Effector memory CD8-positive, alpha-beta T cell (primary cell): ENCODE data around the gene DONSON.
"Not testable (repeated sequence)": the region's sequence is repeated elsewhere in the genome, so short reads cannot be mapped to it uniquely, and the experiment has no call there.

Experiments
- ATAC-seq: fragments of 150-1000 bp; cut with Tn5 transposase; replicated peaks from 2 replicates; pipeline ENCODE4 v1.10.0; 2021; ENCODE audit warnings: mild to moderate bottlenecking, moderate library complexity
- DNase-seq, 3 experiments: peaks; one replicate each; pipeline ENCODE4 v3.0.0; 2021
- H3K27ac Mint-ChIP-seq, 2 donors: one replicate each; pipeline ENCODE4 v1.8.0; 2022; ENCODE audit warnings: mild to moderate bottlenecking in 2 of 2, mixed read lengths in 2 of 2, moderate library complexity in 2 of 2
- H3K27me3 Mint-ChIP-seq, 2 donors: one replicate each; pipeline ENCODE4 v1.8.0; 2022; ENCODE audit warnings: mixed read lengths in 2 of 2
- H3K36me3 Mint-ChIP-seq: one replicate; pipeline ENCODE4 v1.8.0; 2022; ENCODE audit warnings: mild to moderate bottlenecking, moderate library complexity, mixed read lengths; ENCODE audit not compliant: insufficient read depth
- H3K4me1 Mint-ChIP-seq, 2 donors: one replicate each; pipeline ENCODE4 v1.8.0; 2022; ENCODE audit warnings: low read depth in 2 of 2, mixed read lengths in 2 of 2
- H3K4me3 Mint-ChIP-seq, 2 donors: one replicate each; pipeline ENCODE4 v1.8.0; 2022; ENCODE audit warnings: mild to moderate bottlenecking in 2 of 2, mixed read lengths in 2 of 2, moderate library complexity in 2 of 2
- H3K9me3 Mint-ChIP-seq, 2 donors: one replicate each; pipeline ENCODE4 v1.8.0; 2022; ENCODE audit warnings: mixed read lengths in 2 of 2

DONSON gene

DNA sequence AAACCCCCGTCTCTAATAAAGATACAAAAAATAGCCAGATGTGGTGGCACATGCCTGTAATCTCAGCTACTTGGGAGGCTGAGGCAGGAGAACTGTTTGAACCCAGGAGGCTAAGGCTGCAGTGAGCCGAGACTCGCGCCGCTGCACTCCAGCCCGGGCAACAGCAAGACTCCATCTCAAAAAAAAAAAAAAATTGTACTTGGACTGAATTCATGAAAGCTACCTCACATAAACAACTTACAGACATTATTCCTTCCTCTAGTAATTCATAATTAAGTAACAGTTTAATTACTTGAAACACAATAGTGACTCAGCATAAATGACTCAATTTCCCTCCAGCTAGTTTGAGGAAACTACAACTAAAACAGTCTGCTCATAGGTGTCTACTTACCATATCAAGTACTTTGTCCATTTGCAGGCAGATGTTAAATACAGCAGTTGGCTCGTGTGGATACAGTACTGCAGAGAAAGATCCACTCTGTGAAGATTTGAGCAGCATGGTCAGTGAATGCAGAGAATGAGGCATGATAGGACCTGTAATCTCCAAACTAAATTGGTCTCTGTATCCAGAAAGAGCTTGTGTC, 9.4 kb downstream of the DONSON start:
- H3K36me3 Mint-ChIP-seq, result peaks cover 32% of the 10 kb centered on the region
- H3K27ac Mint-ChIP-seq, result no peak overlapping the region
- no peak for DNase-seq
- ATAC-seq, result no peak
- no peak overlapping the region for H3K4me3 Mint-ChIP-seq
- no peaks in the 10 kb centered on the region for H3K9me3 Mint-ChIP-seq
- no peaks in the 10 kb centered on the region for H3K27me3 Mint-ChIP-seq
- no peaks in the 10 kb centered on the region for H3K4me1 Mint-ChIP-seq

DNA sequence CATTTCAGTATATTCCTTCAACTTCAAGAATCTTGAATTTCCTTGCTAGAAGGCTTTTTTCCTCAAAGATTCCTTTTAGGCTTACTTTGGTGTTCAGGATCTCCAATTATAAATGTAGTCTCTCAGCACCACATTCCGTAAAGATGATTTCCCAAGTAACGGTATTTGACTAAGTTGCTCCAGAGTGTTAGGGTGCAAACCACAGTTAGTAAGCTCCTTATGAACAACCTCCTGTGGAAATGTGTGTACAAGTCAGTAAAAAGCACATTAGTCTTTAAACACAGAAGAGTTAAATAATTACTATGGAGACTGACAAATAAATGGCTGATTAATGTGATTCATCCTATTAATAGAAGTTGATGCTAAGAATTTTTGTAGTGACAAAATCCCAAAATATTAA, 10.3 kb downstream of the DONSON start:
- H3K27me3 Mint-ChIP-seq, result no peaks in the 10 kb centered on the region
- H3K4me3 Mint-ChIP-seq, result no peak overlapping the region
- H3K4me1 Mint-ChIP-seq, result no peaks in the 10 kb centered on the region
- no peaks in the 10 kb centered on the region for H3K9me3 Mint-ChIP-seq
- H3K27ac Mint-ChIP-seq, result no peak overlapping the region
- peaks cover 39% of the 10 kb centered on the region for H3K36me3 Mint-ChIP-seq
- DNase-seq (no peak), ATAC-seq (no peak)

- not testable (repeated sequence) for H3K4me1 Mint-ChIP-seq, H3K4me3 Mint-ChIP-seq, DNase-seq, H3K9me3 Mint-ChIP-seq, H3K27me3 Mint-ChIP-seq, ATAC-seq
- Mint-ChIP-seq H3K27ac (peak overlapping the region in 1 of 2 donors; percentile 64), H3K36me3 (peaks cover 51% of the 10 kb centered on the region)
These were observed 11.7 kb downstream of the DONSON start for GRCh38 chr21:33576741-33577141.

- no peaks in the 10 kb centered on the region for H3K9me3 Mint-ChIP-seq
- H3K27me3 Mint-ChIP-seq, result no peaks in the 10 kb centered on the region
- H3K27ac Mint-ChIP-seq, result peak overlapping the region; percentile 55 to 85
- DNase-seq (no peak), ATAC-seq (no peak)
- peaks cover 79% of the 10 kb centered on the region for H3K36me3 Mint-ChIP-seq
- H3K4me1 Mint-ChIP-seq, result peaks cover 9 to 14% of the 10 kb centered on the region in 2 donors
- no peak overlapping the region for H3K4me3 Mint-ChIP-seq
These were observed 16.1 kb downstream of the DONSON start for GRCh38 chr21:33572350-33572749.

DNA sequence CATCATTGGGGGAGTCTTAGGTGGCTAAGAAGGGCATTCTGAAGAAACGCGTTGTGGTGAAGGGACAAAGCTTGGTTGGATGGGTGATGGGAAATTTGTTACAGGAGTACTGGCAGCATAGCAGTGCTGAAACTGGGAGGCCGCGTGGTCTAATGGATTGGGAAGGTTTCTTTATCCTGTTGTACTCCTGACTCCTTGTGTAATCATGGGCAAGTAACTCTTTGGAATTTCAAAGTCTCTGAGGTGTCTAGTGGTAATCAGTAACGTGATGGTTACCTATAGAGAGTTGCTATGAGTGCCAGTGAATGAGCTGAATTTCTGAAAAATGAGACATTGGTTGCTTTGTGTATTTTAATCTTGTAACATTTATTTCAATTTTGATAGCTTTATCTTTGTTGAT, 18.5 kb downstream of the DONSON start:
- no peak for ATAC-seq
- H3K4me1 Mint-ChIP-seq, result peaks cover 9 to 14% of the 10 kb centered on the region in 2 donors
- no peak for DNase-seq
- H3K27me3 Mint-ChIP-seq, result no peaks in the 10 kb centered on the region
- peaks cover 65% of the 10 kb centered on the region for H3K36me3 Mint-ChIP-seq
- H3K9me3 Mint-ChIP-seq, result no peaks in the 10 kb centered on the region
- H3K4me3 Mint-ChIP-seq, result no peak overlapping the region
- H3K27ac Mint-ChIP-seq, result peak overlapping the region; percentile 54 to 69

DNA sequence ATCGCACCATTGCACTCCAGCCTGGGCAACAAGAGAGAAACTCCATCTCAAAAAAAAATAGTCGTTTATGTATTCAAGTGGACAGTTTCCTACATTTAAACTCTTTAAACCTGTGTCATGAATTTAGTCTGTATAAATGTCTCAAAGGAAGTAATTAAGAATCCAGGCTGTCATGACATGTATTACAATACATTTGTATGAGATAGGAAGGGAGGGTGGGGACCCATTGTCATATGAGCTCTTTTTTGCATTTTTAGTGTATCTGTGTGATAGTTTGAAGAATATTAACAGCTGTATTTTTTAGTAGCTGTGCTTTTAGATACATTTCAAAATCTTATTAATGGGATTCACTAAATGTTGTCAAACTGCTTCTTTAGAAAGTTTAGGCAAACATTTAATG, 20.0 kb downstream of the DONSON start:
- H3K27me3 Mint-ChIP-seq, result no peaks in the 10 kb centered on the region
- DNase-seq (no peak), ATAC-seq (no peak)
- peaks cover 9 to 17% of the 10 kb centered on the region in 2 donors for H3K4me1 Mint-ChIP-seq
- no peaks in the 10 kb centered on the region for H3K9me3 Mint-ChIP-seq
- no peak overlapping the region for H3K4me3 Mint-ChIP-seq
- H3K27ac Mint-ChIP-seq, result peak overlapping the region in 1 of 2 donors; percentile 66
- peaks cover 62% of the 10 kb centered on the region for H3K36me3 Mint-ChIP-seq

GRCh38 chr21:33567914-33568313, 20.6 kb downstream of the DONSON start:
- Mint-ChIP-seq H3K27ac (peak overlapping the region; percentile 60 to 66), H3K36me3 (peaks cover 64% of the 10 kb centered on the region), H3K4me1 (peaks cover 9 to 23% of the 10 kb centered on the region in 2 donors), H3K27me3 (no peaks in the 10 kb centered on the region), H3K4me3 (no peak overlapping the region), H3K9me3 (no peaks in the 10 kb centered on the region)
- no peak for ATAC-seq
- DNase-seq, result no peak

GRCh38 chr21:33566514-33566913, 22.0 kb downstream of the DONSON start:
- DNase-seq (no peak), ATAC-seq (no peak)
- Mint-ChIP-seq H3K36me3 (peaks cover 64% of the 10 kb centered on the region), H3K4me1 (peaks cover 9 to 28% of the 10 kb centered on the region in 2 donors), H3K4me3 (no peak overlapping the region), H3K27ac (no peak overlapping the region), H3K27me3 (no peaks in the 10 kb centered on the region), H3K9me3 (no peaks in the 10 kb centered on the region)

GRCh38 chr21:33562389-33562788, 26.1 kb downstream of the DONSON start:
- DNase-seq (no peak), ATAC-seq (no peak)
- no peak overlapping the region for H3K27ac Mint-ChIP-seq
- no peaks in the 10 kb centered on the region for H3K9me3 Mint-ChIP-seq
- peaks cover 72% of the 10 kb centered on the region for H3K36me3 Mint-ChIP-seq
- peaks cover 11 to 46% of the 10 kb centered on the region in 2 donors for H3K4me1 Mint-ChIP-seq
- H3K4me3 Mint-ChIP-seq, result no peak overlapping the region
- H3K27me3 Mint-ChIP-seq, result no peaks in the 10 kb centered on the region

DNA sequence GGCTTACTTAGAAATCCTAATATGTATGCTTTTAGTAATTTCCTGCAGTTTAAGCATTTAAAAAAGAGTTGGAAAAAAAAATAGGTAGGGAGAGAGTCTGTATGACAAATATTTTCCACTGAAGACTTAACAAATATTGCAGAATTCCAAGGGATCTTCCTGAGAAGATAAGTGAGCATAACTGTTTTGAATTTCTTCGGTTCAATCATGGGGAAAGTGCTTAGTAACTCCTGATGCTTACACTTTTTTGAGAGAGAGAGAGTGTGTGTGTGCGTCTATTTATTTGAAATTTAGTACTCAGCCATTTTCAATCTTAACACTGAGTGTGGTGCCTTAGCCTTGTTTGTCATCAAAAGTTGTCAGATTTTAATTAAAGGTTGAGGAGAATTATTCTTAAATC, 27.1 kb downstream of the DONSON start:
- DNase-seq, result no peak
- Mint-ChIP-seq H3K9me3 (no peaks in the 10 kb centered on the region), H3K4me1 (peaks cover 16 to 55% of the 10 kb centered on the region in 2 donors), H3K36me3 (peaks cover 81% of the 10 kb centered on the region), H3K4me3 (peak overlapping the region in 1 of 2 donors; percentile 12), H3K27ac (peak overlapping the region; percentile 8 to 19), H3K27me3 (no peaks in the 10 kb centered on the region)
- no peak for ATAC-seq

DNA sequence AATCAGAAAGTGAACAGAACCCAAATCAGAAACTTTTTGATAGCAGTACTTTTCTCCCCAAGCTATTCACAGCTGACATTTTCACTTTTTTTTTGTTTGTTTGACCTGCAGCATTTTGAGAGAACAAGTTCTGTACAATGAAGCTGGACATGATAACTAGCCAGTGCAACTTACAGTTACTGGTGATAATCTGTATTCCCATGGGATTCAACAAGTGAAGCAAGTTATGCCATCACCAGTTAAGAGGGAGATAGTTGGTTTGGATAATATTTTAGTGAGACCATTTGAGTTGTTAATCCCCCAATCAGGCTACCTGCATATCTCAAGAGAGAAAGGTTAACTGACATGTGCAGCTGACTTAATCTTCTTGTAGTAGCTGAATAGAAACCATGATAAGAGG, 27.5 kb downstream of the DONSON start:
- peak overlapping the region in 1 of 2 donors; percentile 12 for H3K4me3 Mint-ChIP-seq
- H3K36me3 Mint-ChIP-seq, result peaks cover 83% of the 10 kb centered on the region
- no peak for DNase-seq
- H3K27ac Mint-ChIP-seq, result peak overlapping the region; percentile 8 to 19
- H3K4me1 Mint-ChIP-seq, result peaks cover 20 to 59% of the 10 kb centered on the region in 2 donors
- no peaks in the 10 kb centered on the region for H3K9me3 Mint-ChIP-seq
- ATAC-seq, result no peak
- H3K27me3 Mint-ChIP-seq, result no peaks in the 10 kb centered on the region

GRCh38 chr21:33559813-33560212, 28.7 kb downstream of the DONSON start:
- ATAC-seq (no peak), DNase-seq (no peak)
- H3K4me3 Mint-ChIP-seq, result no peak overlapping the region
- H3K27me3 Mint-ChIP-seq, result no peaks in the 10 kb centered on the region
- H3K36me3 Mint-ChIP-seq, result peaks cover 94% of the 10 kb centered on the region
- H3K27ac Mint-ChIP-seq, result no peak overlapping the region
- peaks cover 23 to 69% of the 10 kb centered on the region in 2 donors for H3K4me1 Mint-ChIP-seq
- no peaks in the 10 kb centered on the region for H3K9me3 Mint-ChIP-seq

- Mint-ChIP-seq H3K27me3 (no peaks in the 10 kb centered on the region), H3K4me3 (no peak overlapping the region), H3K9me3 (no peaks in the 10 kb centered on the region), H3K36me3 (peaks cover 94% of the 10 kb centered on the region), H3K4me1 (peaks cover 31 to 78% of the 10 kb centered on the region in 2 donors), H3K27ac (peak overlapping the region; percentile 3 to 54)
- ATAC-seq (no peak), DNase-seq (no peak)
These were observed 29.6 kb downstream of the DONSON start for GRCh38 chr21:33558777-33559421.

GRCh38 chr21:33557447-33557846, 31.0 kb downstream of the DONSON start:
- Mint-ChIP-seq H3K27me3 (no peaks in the 10 kb centered on the region), H3K9me3 (no peaks in the 10 kb centered on the region), H3K4me1 (peaks cover 35 to 77% of the 10 kb centered on the region in 2 donors), H3K36me3 (peaks cover 95% of the 10 kb centered on the region), H3K27ac (no peak overlapping the region), H3K4me3 (no peak overlapping the region)
- ATAC-seq (no peak), DNase-seq (no peak)
